ENCODE results near the gene PELI1. TPM values are rescaled to one million over a fixed set of nuclear protein-coding genes. Genes with fewer than 3 reads are reported as not detected.
A peak's percentile ranks its signal among the peaks of the same experiment; 100 is the strongest.

PELI1 gene
- total RNA-seq, 2 experiments from 2014 or later = 35.8 to 39.1 TPM

DNA sequence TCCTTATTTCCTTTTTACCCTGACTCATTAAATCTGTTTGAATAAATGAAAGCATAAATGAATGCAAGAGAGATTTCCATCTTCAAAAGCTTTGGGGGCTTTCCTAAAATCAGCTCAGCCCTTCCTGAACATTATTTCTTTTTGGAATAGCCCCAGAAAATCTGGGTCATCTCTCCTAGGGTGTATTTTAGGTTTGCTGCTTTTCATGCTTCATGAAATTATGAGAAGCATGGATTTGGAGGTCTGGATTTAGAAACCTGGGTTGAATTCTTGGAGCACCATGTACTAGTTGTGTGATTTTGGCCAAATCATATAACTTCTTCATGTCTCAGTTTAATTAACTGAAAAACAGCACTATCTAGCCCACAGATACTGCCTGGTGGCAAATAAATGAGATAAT, 24.0 kb upstream of the PELI1 start:
- Mint-ChIP-seq H3K9me3 (no peaks in the 10 kb centered on the region), H3K27me3 (no peaks in the 10 kb centered on the region), H3K4me1 (peaks cover 2% of the 10 kb centered on the region), H3K4me3 (no peak overlapping the region), H3K36me3 (no peaks in the 10 kb centered on the region), H3K27ac (no peak overlapping the region)
- DNase-seq = no peak

DNA sequence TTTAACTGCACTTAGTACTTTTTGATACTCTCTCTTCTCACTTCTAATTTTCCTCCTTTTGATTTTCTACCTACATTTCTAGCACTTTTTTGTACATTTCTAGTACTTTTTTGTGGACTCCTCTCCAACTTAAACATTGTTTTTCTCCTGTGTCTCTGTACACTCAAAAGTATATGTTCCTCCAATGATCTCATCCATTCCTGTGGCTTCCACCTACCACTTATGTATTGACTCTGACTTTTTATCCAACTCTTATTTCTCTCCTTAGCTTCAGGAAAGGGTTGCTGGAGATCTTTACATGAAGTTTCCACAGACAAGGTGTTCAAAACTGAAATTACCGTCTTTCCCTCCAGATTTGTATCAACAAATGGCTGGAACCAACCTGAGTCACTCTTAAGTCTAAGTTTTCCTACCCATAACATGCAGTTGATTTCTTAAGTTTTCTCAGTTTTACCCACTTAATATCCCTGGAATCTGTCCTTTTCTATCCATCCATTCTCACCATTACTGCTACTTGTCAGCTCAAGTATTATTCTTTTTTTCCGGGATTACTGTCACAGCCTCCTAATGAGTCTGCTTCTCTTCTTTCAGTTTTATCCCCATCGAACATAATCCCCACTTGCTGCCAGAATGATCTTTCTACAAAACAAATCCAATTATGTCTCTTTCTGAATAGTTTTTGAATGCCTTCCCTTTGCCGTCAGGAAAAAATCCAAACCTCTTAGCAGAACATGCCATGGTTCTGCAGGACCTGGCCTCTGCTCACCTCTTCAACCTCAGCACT, 22.6 kb upstream of the PELI1 start:
- H3K36me3 Mint-ChIP-seq = no peaks in the 10 kb centered on the region
- H3K27me3 Mint-ChIP-seq = no peaks in the 10 kb centered on the region
- no peak overlapping the region for H3K27ac Mint-ChIP-seq
- H3K9me3 Mint-ChIP-seq = no peaks in the 10 kb centered on the region
- no peak overlapping the region for H3K4me3 Mint-ChIP-seq
- DNase-seq = no peak
- no peaks in the 10 kb centered on the region for H3K4me1 Mint-ChIP-seq

- H3K27me3 Mint-ChIP-seq = no peaks in the 10 kb centered on the region
- no peak overlapping the region for H3K27ac Mint-ChIP-seq
- no peaks in the 10 kb centered on the region for H3K9me3 Mint-ChIP-seq
- DNase-seq = no peak
- no peak overlapping the region for H3K4me3 Mint-ChIP-seq
- H3K36me3 Mint-ChIP-seq = no peaks in the 10 kb centered on the region
- H3K4me1 Mint-ChIP-seq = no peaks in the 10 kb centered on the region
Observed at GRCh38 chr2:64166212-64166611, 22.0 kb upstream of the PELI1 start.

DNA sequence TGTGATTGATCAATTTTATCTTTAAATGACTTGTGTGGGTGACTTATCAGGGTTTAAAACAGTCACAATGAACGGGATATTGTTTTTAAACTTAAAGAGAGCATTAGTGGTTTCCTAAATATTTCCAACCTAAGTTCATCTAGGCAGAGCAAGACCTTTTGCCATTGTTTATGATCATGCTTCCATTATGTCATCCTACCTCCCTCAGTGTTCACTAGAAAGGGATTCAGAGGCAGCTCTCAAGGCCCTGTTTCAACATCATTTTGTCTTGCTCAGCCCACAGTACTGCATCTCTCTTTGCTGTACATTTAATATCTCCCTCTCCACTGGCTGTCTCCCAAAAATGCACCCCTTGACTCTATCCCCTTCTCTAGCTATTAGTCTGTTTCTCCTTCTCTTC, 21.5 kb upstream of the PELI1 start:
- Mint-ChIP-seq H3K27ac (no peak overlapping the region), H3K4me3 (no peak overlapping the region), H3K27me3 (no peaks in the 10 kb centered on the region), H3K4me1 (no peaks in the 10 kb centered on the region), H3K9me3 (no peaks in the 10 kb centered on the region), H3K36me3 (no peaks in the 10 kb centered on the region)
- DNase-seq = no peak

- H3K4me3 Mint-ChIP-seq = no peak overlapping the region
- no peak for DNase-seq
- H3K27ac Mint-ChIP-seq = no peak overlapping the region
- H3K4me1 Mint-ChIP-seq = no peaks in the 10 kb centered on the region
- H3K27me3 Mint-ChIP-seq = no peaks in the 10 kb centered on the region
- no peaks in the 10 kb centered on the region for H3K36me3 Mint-ChIP-seq
- no peaks in the 10 kb centered on the region for H3K9me3 Mint-ChIP-seq
Observed at GRCh38 chr2:64164629-64165028, 20.4 kb upstream of the PELI1 start.

GRCh38 chr2:64162516-64162915, 18.3 kb upstream of the PELI1 start:
- no peaks in the 10 kb centered on the region for H3K9me3 Mint-ChIP-seq
- no peak overlapping the region for H3K27ac Mint-ChIP-seq
- H3K4me1 Mint-ChIP-seq = no peaks in the 10 kb centered on the region
- H3K36me3 Mint-ChIP-seq = no peaks in the 10 kb centered on the region
- no peaks in the 10 kb centered on the region for H3K27me3 Mint-ChIP-seq
- DNase-seq = no peak
- no peak overlapping the region for H3K4me3 Mint-ChIP-seq

DNA sequence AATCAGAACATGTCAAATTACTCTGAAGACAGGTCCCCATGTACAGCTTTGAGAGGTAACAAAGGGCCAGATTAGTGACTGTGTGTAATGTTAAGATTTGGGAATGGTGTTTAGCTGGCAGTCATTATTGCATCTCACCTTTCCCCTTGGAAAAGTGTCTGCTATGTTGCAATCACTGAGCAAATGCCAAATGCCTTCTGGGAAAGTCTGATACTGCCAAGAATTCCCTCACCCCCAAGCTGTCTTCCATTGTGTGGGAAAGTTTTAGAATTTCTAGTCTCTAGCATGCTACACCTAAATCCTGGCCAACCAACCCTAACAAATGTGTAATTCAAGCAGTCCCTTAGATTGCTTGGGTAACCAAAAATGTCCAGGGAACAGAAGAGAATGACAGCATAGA, 13.6 kb upstream of the PELI1 start:
- no peak for DNase-seq
- H3K4me1 Mint-ChIP-seq = no peaks in the 10 kb centered on the region
- H3K36me3 Mint-ChIP-seq = no peaks in the 10 kb centered on the region
- H3K4me3 Mint-ChIP-seq = no peak overlapping the region
- H3K9me3 Mint-ChIP-seq = no peaks in the 10 kb centered on the region
- H3K27me3 Mint-ChIP-seq = peaks cover 6% of the 10 kb centered on the region
- H3K27ac Mint-ChIP-seq = no peak overlapping the region

DNA sequence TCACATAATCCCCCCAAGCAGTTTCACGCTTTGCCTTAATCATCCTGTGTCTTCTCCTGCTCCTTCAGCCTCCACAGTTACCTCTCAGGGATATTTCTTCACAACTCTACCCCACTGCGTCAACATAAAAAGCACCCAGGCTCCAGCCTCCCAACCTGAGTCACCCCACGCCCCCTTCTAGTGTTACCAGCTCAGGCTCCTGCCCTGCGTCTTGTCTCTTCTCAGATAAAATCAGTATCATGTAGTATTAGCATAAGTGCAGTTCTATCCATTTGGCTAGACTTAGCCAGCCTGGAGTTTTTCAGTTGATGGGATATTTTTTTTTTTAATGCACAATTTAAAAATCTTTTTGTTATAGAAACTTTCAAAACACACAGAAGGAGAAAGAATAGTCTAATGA, 9.6 kb upstream of the PELI1 start:
- Mint-ChIP-seq H3K36me3 (no peaks in the 10 kb centered on the region), H3K4me3 (no peak overlapping the region), H3K27ac (no peak overlapping the region), H3K9me3 (no peaks in the 10 kb centered on the region), H3K27me3 (peaks cover 6% of the 10 kb centered on the region), H3K4me1 (peaks cover 2% of the 10 kb centered on the region)
- no peak for DNase-seq

DNA sequence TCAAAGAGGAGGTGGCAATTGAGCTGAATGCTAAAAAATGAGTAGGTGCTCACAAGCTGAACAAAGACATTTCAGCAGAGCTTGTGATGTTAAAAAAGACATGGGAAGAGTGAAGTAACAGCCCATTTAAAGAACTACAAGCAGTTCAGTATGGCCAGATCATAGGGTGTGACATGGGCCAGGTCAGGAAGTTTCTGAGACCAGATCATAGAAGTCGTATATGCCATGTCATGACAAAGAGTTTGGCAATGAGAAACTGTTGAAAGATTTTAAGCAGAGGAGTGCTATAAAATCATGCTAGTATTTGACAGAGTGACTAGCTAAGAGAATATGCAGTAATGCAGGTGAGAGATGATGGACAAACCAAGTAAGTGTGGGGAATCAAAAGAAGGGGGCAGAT, 7.3 kb upstream of the PELI1 start:
- H3K4me3 Mint-ChIP-seq = no peak overlapping the region
- H3K4me1 Mint-ChIP-seq = peaks cover 2% of the 10 kb centered on the region
- peaks cover 6% of the 10 kb centered on the region for H3K27me3 Mint-ChIP-seq
- no peak overlapping the region for H3K27ac Mint-ChIP-seq
- DNase-seq = no peak
- H3K9me3 Mint-ChIP-seq = no peaks in the 10 kb centered on the region
- no peaks in the 10 kb centered on the region for H3K36me3 Mint-ChIP-seq

DNA sequence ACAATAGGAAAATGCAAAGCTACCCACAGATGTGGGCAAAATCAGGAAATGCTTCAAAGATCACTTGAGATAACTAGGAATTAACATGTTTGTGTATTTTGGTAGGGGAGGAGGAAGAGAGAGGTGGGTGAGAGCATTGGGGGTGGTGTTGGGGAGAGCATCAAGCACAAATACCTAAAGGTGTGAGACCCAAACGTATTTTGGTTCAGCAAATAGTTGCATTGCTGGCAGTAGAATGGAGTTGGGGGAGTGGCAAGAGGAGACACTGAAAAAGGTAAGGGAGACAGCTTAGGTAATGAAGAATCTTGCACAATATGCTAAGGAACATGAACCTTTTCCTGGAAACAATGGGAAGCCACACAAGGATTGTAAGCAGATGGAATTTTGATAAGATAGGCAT, 1.5 kb upstream of the PELI1 start:
- H3K4me1 Mint-ChIP-seq = peaks cover 16% of the 10 kb centered on the region
- no peak overlapping the region for H3K27ac Mint-ChIP-seq
- no peaks in the 10 kb centered on the region for H3K27me3 Mint-ChIP-seq
- DNase-seq = no peak
- H3K36me3 Mint-ChIP-seq = peaks cover 7% of the 10 kb centered on the region
- H3K4me3 Mint-ChIP-seq = no peak overlapping the region
- no peaks in the 10 kb centered on the region for H3K9me3 Mint-ChIP-seq

DNA sequence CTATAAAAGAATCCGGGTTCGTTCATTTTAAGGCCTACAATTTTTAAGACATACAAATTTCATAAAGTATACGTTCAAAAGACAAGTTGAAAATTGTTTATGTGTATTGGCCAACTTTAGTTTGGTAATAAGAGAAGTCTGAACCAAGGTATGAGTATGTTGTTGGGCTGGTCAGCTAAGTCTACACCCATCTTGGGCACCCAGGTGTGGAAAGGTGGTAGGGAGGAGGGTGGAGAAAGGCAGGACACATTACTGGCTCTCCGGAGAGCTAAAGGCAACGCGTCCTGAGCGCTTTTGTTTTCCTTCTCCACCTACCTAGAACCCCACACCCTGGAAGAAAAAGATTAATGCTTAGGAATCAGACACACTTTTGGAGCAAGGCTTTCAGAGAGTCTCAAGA, 899 bp upstream of the PELI1 start:
- Mint-ChIP-seq H3K27me3 (no peaks in the 10 kb centered on the region), H3K4me1 (peaks cover 22% of the 10 kb centered on the region), H3K9me3 (no peaks in the 10 kb centered on the region), H3K27ac (no peak overlapping the region), H3K36me3 (peaks cover 10% of the 10 kb centered on the region), H3K4me3 (no peak overlapping the region)
- DNase-seq = no peak

DNA sequence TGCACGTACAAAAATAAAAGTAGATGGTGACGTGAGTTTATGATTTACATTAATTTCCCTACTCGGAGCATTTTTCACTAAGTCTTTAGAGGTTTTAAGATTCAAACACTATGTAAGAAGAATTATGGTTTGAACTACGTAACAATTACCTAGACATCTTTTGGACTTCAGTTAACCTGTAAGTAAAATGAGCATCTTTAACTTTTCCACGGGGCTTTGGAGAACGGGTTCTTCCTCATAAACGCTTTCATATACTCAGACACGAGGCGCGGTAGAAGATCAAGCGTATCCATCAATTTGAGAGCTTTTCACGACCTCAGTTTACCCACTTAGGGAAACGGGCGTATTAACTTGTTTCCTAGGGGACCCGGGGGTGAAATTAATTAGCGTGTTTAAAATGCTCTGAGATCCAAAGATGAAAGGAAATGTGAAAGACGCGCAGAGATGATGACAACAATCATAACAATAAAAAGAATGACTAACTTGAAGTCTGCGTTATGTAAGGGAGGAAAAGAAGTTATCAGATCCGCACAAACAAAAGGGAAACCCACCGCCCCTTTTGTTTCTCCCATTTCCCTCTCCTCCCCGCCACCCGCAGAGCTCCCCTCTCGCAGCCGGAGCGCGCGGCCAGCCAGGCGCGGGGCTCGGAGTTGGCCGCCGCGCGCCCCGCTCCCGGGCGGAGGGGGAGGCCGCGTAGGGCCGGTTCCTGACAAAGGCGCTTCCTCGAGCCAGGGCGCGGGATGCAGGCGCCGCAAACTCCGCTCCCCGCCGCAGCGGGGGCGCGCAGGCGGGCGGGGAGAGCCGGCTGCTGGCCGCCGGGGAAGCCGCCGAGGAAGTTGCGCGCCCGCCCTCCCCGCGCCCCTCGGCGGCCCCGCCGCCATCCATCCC, 807 bp downstream of the PELI1 start:
- H3K27ac Mint-ChIP-seq = peak overlapping the region; percentile 90
- peak; percentile 52 for DNase-seq
- peaks cover 21% of the 10 kb centered on the region for H3K36me3 Mint-ChIP-seq
- no peaks in the 10 kb centered on the region for H3K27me3 Mint-ChIP-seq
- H3K9me3 Mint-ChIP-seq = no peaks in the 10 kb centered on the region
- H3K4me1 Mint-ChIP-seq = peaks cover 38% of the 10 kb centered on the region
- H3K4me3 Mint-ChIP-seq = peak overlapping the region; percentile 86

GRCh38 chr2:64142741-64143168, 1.5 kb downstream of the PELI1 start:
- Mint-ChIP-seq H3K36me3 (peaks cover 27% of the 10 kb centered on the region), H3K4me1 (peaks cover 44% of the 10 kb centered on the region), H3K27me3 (no peaks in the 10 kb centered on the region), H3K4me3 (peak overlapping the region; percentile 86), H3K27ac (peak overlapping the region; percentile 90), H3K9me3 (no peaks in the 10 kb centered on the region)
- DNase-seq = no peak

GRCh38 chr2:64141674-64142405, 2.4 kb downstream of the PELI1 start:
- Mint-ChIP-seq H3K27ac (peak overlapping the region; percentile 90), H3K27me3 (no peaks in the 10 kb centered on the region), H3K4me3 (peak overlapping the region; percentile 86), H3K4me1 (peaks cover 51% of the 10 kb centered on the region), H3K36me3 (peaks cover 32% of the 10 kb centered on the region), H3K9me3 (no peaks in the 10 kb centered on the region)
- DNase-seq = no peak

DNA sequence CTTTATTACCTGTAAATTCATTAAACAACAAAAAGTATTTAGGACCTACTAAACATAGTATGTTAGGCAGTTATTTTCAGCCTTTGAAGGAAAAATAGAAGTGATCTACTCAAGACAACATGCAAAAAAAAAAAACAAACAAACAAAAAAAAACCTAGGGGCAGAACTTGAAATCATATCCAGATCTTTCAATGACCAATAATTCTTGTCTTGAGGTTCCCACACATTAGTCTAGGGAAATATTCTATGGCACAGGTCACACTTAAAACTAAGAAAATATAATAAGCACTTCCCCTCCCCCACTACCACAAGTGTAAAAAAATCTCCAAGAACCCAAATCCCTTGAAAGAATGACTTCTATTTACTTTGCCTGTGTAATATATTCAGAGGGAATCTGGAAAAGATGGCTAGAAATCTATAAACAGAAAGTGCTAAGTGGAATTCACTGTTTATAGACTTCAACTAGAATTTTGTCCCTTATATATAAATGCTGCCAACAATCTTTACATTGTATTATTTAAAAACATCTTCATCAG, 3.5 kb downstream of the PELI1 start:
- Mint-ChIP-seq H3K27ac (peak overlapping the region; percentile 75), H3K4me3 (peak overlapping the region; percentile 69), H3K4me1 (peaks cover 61% of the 10 kb centered on the region), H3K9me3 (no peaks in the 10 kb centered on the region), H3K36me3 (peaks cover 37% of the 10 kb centered on the region), H3K27me3 (no peaks in the 10 kb centered on the region)
- no peak for DNase-seq

Measured in activated naive CD8-positive, alpha-beta T cell treated with anti-CD3 and anti-CD28 coated beads for 36 hours (primary cell).